ENCODE measurements around the gene ADIPOQ. TPM values are rescaled to one million over a fixed set of nuclear protein-coding genes. Genes with fewer than 3 reads are reported as not detected.
"Not testable (repeated sequence)": the region's sequence is repeated elsewhere in the genome, so short reads cannot be mapped to it uniquely, and the experiment has no call there.

Gene ADIPOQ
- total and polyA plus RNA-seq, 4 donors: 0.02 TPM; not detected in 3

DNA sequence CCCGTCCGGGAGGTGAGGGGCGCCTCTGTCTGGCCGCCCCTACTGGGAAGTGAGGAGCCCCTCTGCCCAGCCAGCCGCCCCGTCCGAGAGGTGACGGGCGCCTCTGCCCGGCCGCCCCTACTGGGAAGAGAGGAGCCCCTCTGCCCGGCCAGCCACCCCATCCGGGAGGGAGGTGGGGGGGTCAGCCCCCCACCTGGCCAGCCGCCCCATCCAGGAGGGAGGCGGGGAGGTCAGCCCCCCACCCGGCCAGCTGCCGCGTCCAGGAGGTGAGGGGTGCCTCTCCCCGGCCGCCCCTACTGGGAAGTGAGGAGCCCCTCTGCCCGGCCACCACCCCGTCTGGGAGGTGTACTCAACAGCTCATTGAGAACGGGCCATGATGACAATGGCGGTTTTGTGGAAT is 31.7 kb downstream of the ADIPOQ start:
- not testable (repeated sequence) for H3K27ac ChIP-seq (ENCODE audit: low read depth in 1 of 2, low read length in 2 of 2); H3K27me3 ChIP-seq (ENCODE audit: control insufficient read depth in 4 of 4, insufficient read depth in 4 of 4, low read length in 3 of 4); H3K4me1 ChIP-seq (ENCODE audit: control insufficient read depth in 4 of 4, insufficient read depth in 4 of 4, low read length in 3 of 4); H3K36me3 ChIP-seq (ENCODE audit: control insufficient read depth in 4 of 4, insufficient read depth in 3 of 4, low read depth in 1 of 4, low read length in 3 of 4); H3K4me3 ChIP-seq (ENCODE audit: low read depth in 1 of 3, low read length in 3 of 3); DNase-seq (ENCODE audit: low spot score); H3K9ac ChIP-seq (ENCODE audit: low read depth in 1 of 2, low read length in 2 of 2); H3K9me3 ChIP-seq (ENCODE audit: control insufficient read depth in 4 of 4, low read length in 3 of 4)
- 98% methylated on average over 16 of the region's 24 CpGs for WGBS

DNA sequence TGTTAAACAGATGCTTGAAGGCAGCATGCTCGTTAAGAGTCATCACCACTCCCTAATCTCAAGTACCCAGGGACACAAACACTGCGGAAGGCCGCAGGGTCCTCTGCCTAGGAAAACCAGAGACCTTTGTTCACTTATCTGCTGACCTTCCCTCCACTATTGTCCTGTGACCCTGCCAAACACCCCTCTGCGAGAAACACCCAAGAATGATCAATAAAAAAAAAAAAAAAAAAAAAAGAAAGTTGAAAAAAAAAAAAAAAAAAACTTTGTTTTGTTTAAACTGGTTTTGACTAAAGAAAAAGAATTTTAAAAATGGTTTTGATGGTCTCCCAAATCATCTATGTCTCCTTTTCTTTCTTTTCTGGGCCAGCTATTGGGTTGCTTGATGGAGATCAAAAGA is 32.3 kb downstream of the ADIPOQ start:
- not testable (repeated sequence) for H3K9ac ChIP-seq (ENCODE audit: low read depth in 1 of 2, low read length in 2 of 2); H3K27ac ChIP-seq (ENCODE audit: low read depth in 1 of 2, low read length in 2 of 2); DNase-seq (ENCODE audit: low spot score); H3K4me1 ChIP-seq (ENCODE audit: control insufficient read depth in 4 of 4, insufficient read depth in 4 of 4, low read length in 3 of 4); H3K36me3 ChIP-seq (ENCODE audit: control insufficient read depth in 4 of 4, insufficient read depth in 3 of 4, low read depth in 1 of 4, low read length in 3 of 4); H3K27me3 ChIP-seq (ENCODE audit: control insufficient read depth in 4 of 4, insufficient read depth in 4 of 4, low read length in 3 of 4); H3K9me3 ChIP-seq (ENCODE audit: control insufficient read depth in 4 of 4, low read length in 3 of 4); H3K4me3 ChIP-seq (ENCODE audit: low read depth in 1 of 3, low read length in 3 of 3)
- 37% methylated on average over 1 of the region's 4 CpGs for WGBS

DNA sequence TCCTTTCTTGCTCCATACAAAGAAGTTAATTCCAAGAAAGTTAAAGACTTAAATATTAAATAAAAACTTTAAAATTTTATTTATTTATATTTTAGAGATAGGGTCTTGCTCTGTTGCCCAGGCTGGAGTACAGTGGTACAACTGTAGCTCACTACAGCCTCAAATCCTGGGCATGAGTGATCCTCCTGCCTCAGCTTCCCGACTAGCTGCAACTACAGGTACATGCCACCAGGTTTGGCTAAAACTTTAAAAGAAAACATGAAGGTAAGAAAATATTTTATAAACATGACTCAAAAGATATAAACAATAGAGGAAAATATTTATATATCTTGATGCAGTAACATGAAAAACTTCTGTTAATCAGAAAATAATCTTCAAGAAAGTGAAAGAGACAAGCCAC is 33.2 kb downstream of the ADIPOQ start:
- TF ChIP-seq RXRA (IDR thresholded peaks at IDR 0.05) (no peak), SP1 (IDR thresholded peaks at IDR 0.05) (no peak), NR2F2 (IDR thresholded peaks at IDR 0.05) (no peak), HNF4A (conservative IDR thresholded peaks at IDR 0.05) (no peak), FOXA1 (IDR thresholded peaks at IDR 0.05) (no peak), FOXA2 (IDR thresholded peaks at IDR 0.05) (no peak), RAD21 (IDR thresholded peaks at IDR 0.05) (no peak)
- TF ChIP-seq, protein P1, sequence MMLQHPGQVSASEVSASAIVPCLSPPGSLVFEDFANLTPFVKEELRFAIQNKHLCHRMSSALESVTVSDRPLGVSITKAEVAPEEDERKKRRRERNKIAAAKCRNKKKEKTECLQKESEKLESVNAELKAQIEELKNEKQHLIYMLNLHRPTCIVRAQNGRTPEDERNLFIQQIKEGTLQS (IDR thresholded peaks at IDR 0.05): no peak
- TF ChIP-seq, protein P2, sequence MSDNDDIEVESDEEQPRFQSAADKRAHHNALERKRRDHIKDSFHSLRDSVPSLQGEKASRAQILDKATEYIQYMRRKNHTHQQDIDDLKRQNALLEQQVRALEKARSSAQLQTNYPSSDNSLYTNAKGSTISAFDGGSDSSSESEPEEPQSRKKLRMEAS (IDR thresholded peaks at IDR 0.05): no peak
- TF ChIP-seq, protein P3, sequence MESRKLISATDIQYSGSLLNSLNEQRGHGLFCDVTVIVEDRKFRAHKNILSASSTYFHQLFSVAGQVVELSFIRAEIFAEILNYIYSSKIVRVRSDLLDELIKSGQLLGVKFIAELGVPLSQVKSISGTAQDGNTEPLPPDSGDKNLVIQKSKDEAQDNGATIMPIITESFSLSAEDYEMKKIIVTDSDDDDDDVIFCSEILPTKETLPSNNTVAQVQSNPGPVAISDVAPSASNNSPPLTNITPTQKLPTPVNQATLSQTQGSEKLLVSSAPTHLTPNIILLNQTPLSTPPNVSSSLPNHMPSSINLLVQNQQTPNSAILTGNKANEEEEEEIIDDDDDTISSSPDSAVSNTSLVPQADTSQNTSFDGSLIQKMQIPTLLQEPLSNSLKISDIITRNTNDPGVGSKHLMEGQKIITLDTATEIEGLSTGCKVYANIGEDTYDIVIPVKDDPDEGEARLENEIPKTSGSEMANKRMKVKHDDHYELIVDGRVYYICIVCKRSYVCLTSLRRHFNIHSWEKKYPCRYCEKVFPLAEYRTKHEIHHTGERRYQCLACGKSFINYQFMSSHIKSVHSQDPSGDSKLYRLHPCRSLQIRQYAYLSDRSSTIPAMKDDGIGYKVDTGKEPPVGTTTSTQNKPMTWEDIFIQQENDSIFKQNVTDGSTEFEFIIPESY (IDR thresholded peaks at IDR 0.05): no peak
- H3K4me3 ChIP-seq (ENCODE audit: low read depth in 1 of 3, low read length in 3 of 3): no peak overlapping the region
- no peaks in the 10 kb centered on the region for H3K4me1 ChIP-seq (ENCODE audit: control insufficient read depth in 4 of 4, insufficient read depth in 4 of 4, low read length in 3 of 4)
- WGBS: 46% methylated on average over 1 of the region's 1 CpG
- no peaks in the 10 kb centered on the region for H3K9me3 ChIP-seq (ENCODE audit: control insufficient read depth in 4 of 4, low read length in 3 of 4)
- H3K9ac ChIP-seq (ENCODE audit: low read depth in 1 of 2, low read length in 2 of 2): no peak overlapping the region
- DNase-seq (ENCODE audit: low spot score): no peak
- no peaks in the 10 kb centered on the region for H3K27me3 ChIP-seq (ENCODE audit: control insufficient read depth in 4 of 4, insufficient read depth in 4 of 4, low read length in 3 of 4)
- H3K27ac ChIP-seq (ENCODE audit: low read depth in 1 of 2, low read length in 2 of 2): no peak overlapping the region
- H3K36me3 ChIP-seq (ENCODE audit: control insufficient read depth in 4 of 4, insufficient read depth in 3 of 4, low read depth in 1 of 4, low read length in 3 of 4): no peaks in the 10 kb centered on the region

DNA sequence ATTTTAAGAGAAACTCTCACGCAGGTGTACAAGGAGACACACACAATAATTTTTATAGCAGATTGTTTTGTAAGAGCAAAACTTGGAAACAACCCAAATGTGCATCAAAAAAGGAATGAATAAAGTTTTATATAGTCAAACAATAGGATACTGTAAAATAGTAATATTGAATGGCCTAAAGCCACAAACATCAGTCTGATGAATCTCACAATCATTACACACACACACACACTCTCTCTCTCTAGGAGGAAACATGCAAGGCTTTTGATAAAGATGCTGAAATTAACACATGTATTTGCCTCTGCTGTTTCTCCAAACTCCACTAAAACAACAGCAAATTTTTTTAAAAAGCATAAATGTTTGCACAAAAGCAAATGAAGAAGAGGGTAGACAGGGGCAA is 37.3 kb downstream of the ADIPOQ start:
- Histone ChIP-seq H3K4me1 (ENCODE audit: control insufficient read depth in 4 of 4, insufficient read depth in 4 of 4, low read length in 3 of 4) (no peaks in the 10 kb centered on the region), H3K27me3 (ENCODE audit: control insufficient read depth in 4 of 4, insufficient read depth in 4 of 4, low read length in 3 of 4) (no peaks in the 10 kb centered on the region), H3K9ac (ENCODE audit: low read depth in 1 of 2, low read length in 2 of 2) (no peak overlapping the region), H3K4me3 (ENCODE audit: low read depth in 1 of 3, low read length in 3 of 3) (no peak overlapping the region), H3K27ac (ENCODE audit: low read depth in 1 of 2, low read length in 2 of 2) (no peak overlapping the region), H3K36me3 (ENCODE audit: control insufficient read depth in 4 of 4, insufficient read depth in 3 of 4, low read depth in 1 of 4, low read length in 3 of 4) (no peaks in the 10 kb centered on the region), H3K9me3 (ENCODE audit: control insufficient read depth in 4 of 4, low read length in 3 of 4) (no peaks in the 10 kb centered on the region)
- WGBS: 93% methylated on average over 1 of the region's 1 CpG
- DNase-seq (ENCODE audit: low spot score): no peak
- TF ChIP-seq HNF4A (conservative IDR thresholded peaks at IDR 0.05) (no peak), EGR1 (IDR thresholded peaks at IDR 0.05; ENCODE audit: low read depth in 2 of 2) (no peak), YY1 (IDR thresholded peaks at IDR 0.05) (no peak), FOXA1 (IDR thresholded peaks at IDR 0.05) (no peak), SP1 (IDR thresholded peaks at IDR 0.05) (no peak), HNF4G (IDR thresholded peaks at IDR 0.05) (no peak)
- TF ChIP-seq, protein P4, sequence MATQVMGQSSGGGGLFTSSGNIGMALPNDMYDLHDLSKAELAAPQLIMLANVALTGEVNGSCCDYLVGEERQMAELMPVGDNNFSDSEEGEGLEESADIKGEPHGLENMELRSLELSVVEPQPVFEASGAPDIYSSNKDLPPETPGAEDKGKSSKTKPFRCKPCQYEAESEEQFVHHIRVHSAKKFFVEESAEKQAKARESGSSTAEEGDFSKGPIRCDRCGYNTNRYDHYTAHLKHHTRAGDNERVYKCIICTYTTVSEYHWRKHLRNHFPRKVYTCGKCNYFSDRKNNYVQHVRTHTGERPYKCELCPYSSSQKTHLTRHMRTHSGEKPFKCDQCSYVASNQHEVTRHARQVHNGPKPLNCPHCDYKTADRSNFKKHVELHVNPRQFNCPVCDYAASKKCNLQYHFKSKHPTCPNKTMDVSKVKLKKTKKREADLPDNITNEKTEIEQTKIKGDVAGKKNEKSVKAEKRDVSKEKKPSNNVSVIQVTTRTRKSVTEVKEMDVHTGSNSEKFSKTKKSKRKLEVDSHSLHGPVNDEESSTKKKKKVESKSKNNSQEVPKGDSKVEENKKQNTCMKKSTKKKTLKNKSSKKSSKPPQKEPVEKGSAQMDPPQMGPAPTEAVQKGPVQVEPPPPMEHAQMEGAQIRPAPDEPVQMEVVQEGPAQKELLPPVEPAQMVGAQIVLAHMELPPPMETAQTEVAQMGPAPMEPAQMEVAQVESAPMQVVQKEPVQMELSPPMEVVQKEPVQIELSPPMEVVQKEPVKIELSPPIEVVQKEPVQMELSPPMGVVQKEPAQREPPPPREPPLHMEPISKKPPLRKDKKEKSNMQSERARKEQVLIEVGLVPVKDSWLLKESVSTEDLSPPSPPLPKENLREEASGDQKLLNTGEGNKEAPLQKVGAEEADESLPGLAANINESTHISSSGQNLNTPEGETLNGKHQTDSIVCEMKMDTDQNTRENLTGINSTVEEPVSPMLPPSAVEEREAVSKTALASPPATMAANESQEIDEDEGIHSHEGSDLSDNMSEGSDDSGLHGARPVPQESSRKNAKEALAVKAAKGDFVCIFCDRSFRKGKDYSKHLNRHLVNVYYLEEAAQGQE (IDR thresholded peaks at IDR 0.05): no peak
- TF ChIP-seq, protein P5, sequence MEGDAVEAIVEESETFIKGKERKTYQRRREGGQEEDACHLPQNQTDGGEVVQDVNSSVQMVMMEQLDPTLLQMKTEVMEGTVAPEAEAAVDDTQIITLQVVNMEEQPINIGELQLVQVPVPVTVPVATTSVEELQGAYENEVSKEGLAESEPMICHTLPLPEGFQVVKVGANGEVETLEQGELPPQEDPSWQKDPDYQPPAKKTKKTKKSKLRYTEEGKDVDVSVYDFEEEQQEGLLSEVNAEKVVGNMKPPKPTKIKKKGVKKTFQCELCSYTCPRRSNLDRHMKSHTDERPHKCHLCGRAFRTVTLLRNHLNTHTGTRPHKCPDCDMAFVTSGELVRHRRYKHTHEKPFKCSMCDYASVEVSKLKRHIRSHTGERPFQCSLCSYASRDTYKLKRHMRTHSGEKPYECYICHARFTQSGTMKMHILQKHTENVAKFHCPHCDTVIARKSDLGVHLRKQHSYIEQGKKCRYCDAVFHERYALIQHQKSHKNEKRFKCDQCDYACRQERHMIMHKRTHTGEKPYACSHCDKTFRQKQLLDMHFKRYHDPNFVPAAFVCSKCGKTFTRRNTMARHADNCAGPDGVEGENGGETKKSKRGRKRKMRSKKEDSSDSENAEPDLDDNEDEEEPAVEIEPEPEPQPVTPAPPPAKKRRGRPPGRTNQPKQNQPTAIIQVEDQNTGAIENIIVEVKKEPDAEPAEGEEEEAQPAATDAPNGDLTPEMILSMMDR (IDR thresholded peaks at IDR 0.05; ENCODE audit: low read depth, low read length, missing input control): no peak
- TF ChIP-seq, protein P2 (IDR thresholded peaks at IDR 0.05): no peak
- TF ChIP-seq, protein P1 (IDR thresholded peaks at IDR 0.05): no peak

Measured in liver (tissue), 9 donors.